GM21737 (cell line): ENCODE results near the gene SPINK1.
"Not testable (repeated sequence)": the region's sequence is repeated elsewhere in the genome, so short reads cannot be mapped to it uniquely, and the experiment has no call there.

ENCODE experiments used
- ATAC-seq: cut with Tn5 transposase; IDR thresholded peaks from one replicate; pipeline ENCODE4 v1.9.1; 2021; ENCODE audit warnings: mild to moderate bottlenecking, moderate library complexity; ENCODE audit not compliant: unreplicated experiment

The SPINK1 gene

DNA sequence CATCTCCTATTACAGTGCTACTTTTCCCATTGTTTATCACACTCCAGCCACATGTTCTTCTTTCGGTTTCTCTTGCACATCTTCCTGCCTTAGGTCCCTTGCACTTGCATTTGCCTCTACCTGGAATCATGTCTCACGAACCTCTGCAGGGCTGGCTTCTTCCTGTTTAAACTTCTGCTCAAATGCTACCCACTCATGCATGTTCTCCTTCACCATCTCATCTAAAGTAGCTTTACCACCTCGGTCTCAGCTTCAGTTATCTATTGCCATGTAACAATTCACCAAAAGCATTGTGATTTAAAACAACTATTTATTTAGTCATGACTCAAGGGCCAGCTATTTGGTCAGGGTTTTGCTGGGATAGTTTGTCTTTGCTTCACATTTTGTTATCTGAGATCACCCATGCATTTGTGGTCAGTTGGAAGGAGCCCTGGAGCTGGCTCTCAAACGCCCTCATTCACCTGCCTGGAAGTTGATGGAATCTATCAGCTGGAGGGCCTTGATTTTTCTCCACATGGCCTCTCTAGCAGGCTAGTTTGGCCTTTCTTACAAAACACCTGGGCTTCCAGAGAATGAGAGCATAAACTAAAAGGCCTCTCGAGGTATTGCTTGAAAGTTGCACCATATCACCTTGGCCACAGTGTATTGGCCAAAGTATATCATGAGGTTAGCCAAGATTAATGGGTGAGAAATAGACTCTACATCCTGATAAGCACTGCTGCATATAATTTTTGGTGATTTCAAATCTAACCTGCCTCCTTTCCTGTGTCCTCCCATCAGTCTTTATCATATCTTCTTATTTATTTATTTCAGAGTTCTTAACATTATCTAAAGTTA is 21.4 kb downstream of the SPINK1 start:
- no peak for ATAC-seq

DNA sequence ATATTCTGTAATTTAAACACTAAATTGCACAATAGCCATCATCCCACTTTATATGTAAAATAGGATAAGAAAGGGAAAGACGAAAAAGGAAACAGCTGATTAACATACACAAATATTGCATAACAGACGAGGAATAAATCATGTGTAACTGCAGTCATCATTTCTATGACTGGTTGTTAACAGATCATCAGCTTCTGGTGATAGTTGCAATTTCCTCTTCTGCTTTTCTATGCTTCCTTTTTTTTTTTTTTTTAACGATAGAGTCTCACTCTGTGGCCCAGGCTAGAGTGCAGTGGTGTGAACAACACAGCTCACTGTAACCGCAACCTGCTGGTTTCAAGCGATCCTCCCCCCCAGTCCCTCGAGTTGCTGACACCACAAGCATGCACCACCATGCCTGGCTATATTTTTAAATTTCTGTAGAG is 26.4 kb downstream of the SPINK1 start:
- peak; percentile 82 for ATAC-seq

DNA sequence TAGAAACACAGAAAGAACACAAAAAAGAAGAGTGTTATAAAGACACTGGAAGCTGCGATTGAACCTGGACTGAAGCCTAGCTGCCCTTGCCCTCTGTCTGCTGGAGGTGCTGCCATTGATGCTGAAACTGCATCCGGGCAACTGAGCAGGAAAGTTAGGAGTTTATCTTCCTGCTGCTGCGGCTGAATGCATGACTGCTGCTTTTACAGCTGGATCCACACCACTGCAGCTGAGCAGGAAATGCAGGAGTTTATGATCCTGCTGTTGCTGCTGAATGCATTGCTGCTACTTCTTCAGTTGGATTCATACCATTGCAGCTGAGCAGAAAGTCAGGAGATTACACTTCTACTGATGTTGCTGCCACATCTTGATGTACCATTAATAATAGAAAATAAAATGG is 27.1 kb downstream of the SPINK1 start:
- ATAC-seq = no peak

DNA sequence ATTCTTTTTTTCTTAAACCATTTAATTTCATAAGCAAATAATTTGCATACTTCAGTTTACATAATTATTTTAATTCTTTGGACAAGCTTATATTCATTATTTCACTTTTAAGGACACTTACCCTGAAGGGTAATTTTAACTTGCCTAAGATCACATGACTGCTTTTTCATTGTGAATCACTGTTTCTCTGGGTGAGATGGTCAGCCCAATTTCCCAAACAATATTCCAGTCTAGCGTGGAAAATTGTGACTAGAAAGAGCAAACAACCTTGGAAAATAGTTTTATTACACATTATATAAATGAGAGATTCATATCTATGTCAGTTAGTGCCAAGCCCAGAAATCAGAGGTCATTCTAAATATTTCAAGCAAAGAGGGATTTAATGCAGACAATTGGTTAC is 27.5 kb downstream of the SPINK1 start:
- ATAC-seq = no peak

DNA sequence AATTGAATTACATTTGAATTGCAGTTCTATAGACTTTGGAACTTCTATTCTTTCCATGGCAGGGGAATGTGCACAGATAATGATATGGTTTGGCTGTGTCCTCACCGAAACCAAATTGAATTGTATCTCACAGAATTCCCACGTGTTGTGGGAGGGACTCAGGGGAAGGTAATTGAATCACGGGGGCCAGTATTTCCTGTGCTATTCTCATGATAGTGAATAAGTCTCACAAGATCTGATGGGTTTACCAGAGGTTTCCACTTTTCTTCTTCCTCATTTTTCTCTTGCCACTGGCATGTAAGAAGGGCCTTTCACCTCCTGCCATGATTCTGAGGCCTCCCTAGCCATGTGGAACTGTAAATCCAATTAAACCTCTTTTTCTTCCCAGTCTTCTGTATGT is 28.3 kb downstream of the SPINK1 start:
- not testable (repeated sequence) for ATAC-seq

DNA sequence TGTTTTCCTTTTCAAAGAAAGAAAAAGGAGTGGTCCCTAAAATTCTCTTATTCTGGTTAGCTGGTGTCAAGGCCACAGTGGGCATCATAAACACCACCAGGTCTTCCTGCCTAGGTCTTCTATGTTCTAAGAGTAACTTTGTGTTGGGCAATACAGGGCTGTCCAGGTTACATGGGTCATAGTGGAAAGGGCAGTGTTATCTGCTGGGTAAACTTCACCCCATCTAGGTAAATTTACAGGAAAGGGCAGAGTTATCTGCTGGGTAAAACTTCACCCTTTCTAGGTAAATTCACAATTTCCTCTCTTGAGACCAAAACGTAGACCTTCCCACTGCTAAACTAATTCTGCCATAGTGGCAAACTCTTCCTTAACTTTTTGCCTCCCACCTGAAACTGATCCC is 30.0 kb downstream of the SPINK1 start:
- no peak for ATAC-seq

- no peak for ATAC-seq
Observed at GRCh38 chr5:147800491-147800890, 31.0 kb downstream of the SPINK1 start.

- ATAC-seq = no peak
Observed at GRCh38 chr5:147796556-147797308, 34.7 kb downstream of the SPINK1 start.

DNA sequence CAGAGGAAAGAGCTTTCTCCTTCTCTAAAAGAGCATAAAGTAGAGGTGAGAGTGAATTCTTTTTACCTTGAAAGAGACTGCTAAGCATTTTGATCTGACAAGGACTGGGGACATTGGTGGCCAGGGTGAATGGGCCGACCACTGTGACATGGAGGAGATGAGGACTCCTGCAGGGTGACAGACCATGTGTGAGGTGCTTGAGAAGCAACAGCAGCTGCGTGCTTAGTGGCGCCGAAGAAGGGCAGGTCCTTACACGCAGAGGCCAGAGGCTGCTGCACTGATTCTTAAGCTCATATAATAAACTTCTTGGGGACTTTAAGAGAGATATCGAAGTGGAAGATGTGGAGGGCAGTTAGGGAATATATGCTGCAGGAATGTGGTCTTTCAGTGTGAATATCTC is 40.3 kb downstream of the SPINK1 start:
- ATAC-seq = no peak

- ATAC-seq = no peak
Observed at GRCh38 chr5:147789820-147790219, 41.7 kb downstream of the SPINK1 start.

DNA sequence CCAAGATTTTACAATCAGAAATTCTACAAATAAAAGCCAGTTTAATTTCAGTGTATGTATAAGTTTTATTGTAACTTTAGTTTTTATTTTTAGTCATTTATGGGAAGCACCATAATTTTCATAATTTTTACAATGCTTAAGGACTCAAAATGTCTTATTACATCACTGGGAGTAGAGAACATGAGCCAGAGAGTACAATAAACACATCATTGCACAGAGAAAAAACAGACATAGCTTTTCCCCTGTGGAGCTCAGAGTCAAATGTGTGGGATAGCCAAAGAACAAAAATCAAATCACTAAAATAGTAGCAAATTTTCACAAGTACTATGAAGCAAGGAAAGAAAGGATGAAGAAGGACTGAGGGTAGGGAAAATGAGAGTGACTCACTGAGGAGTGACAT is 43.4 kb downstream of the SPINK1 start:
- ATAC-seq = no peak

DNA sequence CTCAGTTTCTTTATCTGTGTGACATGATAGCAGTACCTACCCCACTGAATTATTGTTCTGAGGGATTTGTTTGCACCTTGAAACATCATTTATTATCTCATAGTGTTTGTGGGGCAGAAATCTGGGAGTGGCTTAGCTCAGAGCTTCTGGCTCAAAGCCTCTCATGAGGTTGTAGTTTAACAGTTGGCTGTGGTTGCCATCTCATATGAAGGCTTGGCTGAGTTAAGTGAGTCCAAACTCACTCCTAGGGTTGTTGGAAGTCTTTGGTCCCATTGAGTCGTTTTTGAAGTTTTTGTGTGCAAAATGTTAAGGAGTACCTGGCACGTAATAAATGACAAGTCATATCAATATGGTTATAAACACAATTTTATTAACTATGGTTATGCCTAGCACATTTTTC is 45.3 kb downstream of the SPINK1 start:
- no peak for ATAC-seq

DNA sequence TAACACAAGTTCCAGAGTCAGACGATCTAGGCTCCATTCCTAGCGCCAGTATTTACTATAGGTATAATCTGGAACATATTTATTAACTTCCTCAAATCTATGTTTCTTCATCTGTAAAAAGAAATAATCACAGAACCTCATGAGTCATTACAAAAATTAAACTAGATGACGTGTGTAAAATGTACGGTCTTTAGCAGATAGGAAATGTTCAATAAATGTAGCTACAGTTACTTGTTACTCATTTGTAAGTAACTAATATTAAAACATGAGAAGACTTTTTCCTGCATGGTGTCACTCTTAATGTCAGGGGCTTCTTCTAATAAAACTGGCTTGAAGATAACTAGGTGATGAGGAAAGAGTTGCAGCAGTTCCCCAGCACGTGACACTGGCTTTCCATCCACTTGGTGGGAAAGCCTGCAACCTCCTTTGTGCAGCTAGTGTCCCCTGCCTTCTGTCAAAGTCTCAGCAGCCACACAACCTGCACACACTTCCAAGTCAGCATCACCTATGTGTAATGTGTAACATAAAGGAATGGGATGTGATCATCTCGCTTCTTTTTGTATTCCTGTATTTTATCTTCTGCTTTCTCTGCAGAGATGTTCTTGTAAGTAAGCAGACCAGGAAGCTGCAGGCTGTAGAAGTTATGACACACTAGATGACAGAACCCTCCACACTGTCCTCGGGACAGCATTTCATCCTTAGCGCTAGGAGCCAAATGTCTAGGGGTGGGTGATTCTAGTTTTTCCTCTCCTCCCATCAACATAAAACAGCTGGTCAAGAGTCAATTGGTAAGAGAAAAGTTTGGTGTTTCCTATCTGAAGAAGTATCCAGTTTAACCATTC is 47.1 kb downstream of the SPINK1 start:
- no peak for ATAC-seq

DNA sequence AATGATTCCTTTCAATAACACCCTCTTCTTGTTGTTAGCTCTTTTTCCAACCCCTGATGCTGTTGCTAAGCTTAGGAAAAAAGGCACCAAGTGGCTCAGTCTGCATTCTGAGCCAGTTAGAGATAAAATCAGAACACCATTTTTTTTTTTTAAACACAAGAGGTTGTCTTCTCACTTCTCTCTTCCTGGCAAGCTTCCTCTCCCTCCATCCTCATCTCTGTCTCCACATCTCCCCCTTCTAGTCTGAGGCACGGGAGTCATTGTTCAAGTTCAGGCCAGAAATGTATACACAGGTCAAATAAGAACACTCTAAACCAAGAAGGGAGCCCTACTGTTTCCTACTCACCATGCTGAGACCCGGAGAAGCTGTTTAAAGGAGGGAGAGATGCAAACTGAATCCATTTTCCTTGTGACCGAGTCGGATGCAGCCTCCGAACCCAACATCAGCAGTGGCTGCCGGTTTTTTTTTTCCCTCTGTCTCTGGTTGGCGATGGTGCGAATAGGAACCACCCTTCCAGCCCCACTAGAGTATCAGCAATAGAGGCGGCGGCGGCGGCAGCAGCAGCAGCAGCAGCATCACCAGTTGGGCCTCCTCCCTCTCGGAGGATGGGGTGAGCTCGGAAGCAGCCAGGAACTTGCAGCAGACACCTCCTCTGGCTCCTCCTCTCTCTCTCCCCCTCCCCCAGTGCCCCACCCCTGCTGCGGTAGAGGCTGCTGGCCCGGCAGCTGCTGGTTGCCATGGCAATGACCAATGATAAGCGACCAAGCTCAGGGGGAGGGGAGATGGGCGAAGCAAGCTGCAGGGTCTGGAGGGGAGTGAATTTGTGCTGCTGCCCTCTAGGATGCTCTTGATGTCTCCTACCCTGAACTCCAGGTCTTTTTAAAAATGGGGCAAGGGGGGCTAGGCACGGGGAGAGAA is 49.1 kb downstream of the SPINK1 start, which contains the start of gene JAKMIP2:
Gene JAKMIP2 (minus strand): TSS at position 619 of the 919 bp plus-strand sequence. CDS start 110,922 bp downstream, outside the sequence.
- peak; percentile 85 for ATAC-seq

DNA sequence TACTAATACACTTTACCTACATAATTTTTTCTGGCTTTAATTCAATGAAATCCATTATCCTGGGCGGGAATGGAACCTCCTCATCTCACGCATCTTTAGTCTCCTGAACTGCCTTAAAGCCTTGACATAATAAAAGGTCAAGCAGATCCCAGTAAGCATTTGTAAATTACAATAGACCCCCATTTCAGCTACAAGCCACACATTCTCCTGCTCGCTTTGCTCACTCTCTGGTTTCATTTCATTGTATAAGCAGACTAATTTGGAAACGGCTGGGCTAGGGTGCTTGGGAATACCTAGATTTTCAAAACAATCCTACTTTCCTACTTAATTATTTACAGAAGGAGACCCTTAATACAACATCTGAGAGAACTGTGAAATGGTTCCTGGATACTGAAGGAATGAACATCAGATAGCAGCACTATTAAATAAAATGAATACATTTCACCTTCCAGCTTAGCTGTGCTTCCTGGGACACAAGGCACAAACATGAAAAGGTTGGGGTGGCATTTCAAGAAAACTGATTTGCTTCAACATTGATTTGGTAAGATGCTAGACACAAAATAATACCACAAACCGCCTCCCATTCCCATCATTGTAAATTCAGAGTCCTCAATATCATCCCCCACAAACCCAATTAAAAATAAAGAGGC is 50.4 kb downstream of the SPINK1 start:
- ATAC-seq = no peak

GRCh38 chr5:147779694-147780093 is 51.8 kb downstream of the SPINK1 start:
- no peak for ATAC-seq

DNA sequence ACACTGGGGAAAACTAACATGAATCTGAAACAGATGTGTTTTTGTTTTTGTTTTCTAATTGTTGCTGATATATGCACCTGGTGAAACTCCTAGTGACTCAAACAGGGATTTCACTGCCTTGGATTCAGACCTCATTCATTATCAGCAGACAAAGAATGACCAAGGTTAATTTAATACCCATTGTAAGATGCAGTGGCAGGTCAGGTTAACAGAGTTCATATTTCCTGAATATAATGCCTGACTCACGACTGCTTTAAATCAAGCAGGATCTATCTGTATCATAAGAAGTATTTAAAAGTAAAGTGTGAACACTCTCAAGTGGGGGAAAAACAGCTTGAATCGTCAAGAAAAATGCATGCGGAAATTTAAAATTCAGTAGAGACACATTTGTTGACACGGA is 54.5 kb downstream of the SPINK1 start:
- no peak for ATAC-seq
